Gastrocnemius medialis (tissue), 4 donors: Measurements from ENCODE around the gene THADA. TPM values are rescaled to one million over a fixed set of nuclear protein-coding genes. Genes with fewer than 3 reads are reported as not detected.

ENCODE experiments used
- ATAC-seq, 2 donors: fragments of 150-250 bp; one replicate each; pipeline ENCODE4 v1.9.1; 2016
- DNase-seq, 2 donors: peaks; one replicate each; pipeline ENCODE4 v3.0.0-alpha.2; 2019
- H3K27ac ChIP-seq, 4 donors: fragments of 200-600 bp; sonication (generic); 1 replicate in 1 of 4; 2 replicates in 3 of 4; pipeline ENCODE4 v1.5.1; 2016 to 2018; ENCODE audit warnings: mild to moderate bottlenecking in 2 of 4, moderate library complexity in 1 of 4
- H3K27me3 ChIP-seq, 3 donors: fragments of 200-600 bp; sonication (generic) in 2 of 3; 1 replicate in 1 of 3; 2 replicates in 2 of 3; pipeline versions ENCODE4 v1.5.1 to v1.6.0; 2016 to 2019; ENCODE audit warnings: mild to moderate bottlenecking in 1 of 3, moderate library complexity in 1 of 3
- H3K36me3 ChIP-seq, 2 donors: fragments of 200-600 bp; sonication (generic) in 1 of 2; one replicate each; pipeline ENCODE4 v1.5.1; 2017 to 2018
- H3K4me1 ChIP-seq, 2 donors: fragments of 200-600 bp; sonication (generic) in 1 of 2; one replicate each; pipeline ENCODE4 v1.5.1; 2016 to 2017; ENCODE audit warnings: mild to moderate bottlenecking in 2 of 2
- H3K4me3 ChIP-seq, 4 donors: fragments of 200-600 bp; sonication (generic) in 3 of 4; 1 replicate in 1 of 4; 2 replicates in 3 of 4; pipeline ENCODE4 v1.5.1; 2016 to 2019; ENCODE audit warnings: mild to moderate bottlenecking in 2 of 4
- H3K9me3 ChIP-seq, 3 donors: fragments of 200-600 bp; sonication (generic) in 2 of 3; 1 replicate in 1 of 3; 2 replicates in 2 of 3; pipeline ENCODE4 v1.5.1; 2016 to 2019
- POLR2A ChIP-seq, 2 donors: fragments of 450-650 bp; IDR thresholded peaks; one replicate each; pipeline ENCODE4 v1.6.1; 2017; ENCODE audit warnings: antibody characterized with exemption in 2 of 2, mild to moderate bottlenecking in 2 of 2, moderate library complexity in 2 of 2
- in situ Hi-C, 4 donors: fragments of 200-750 bp; cut with MboI; loops; one replicate each; pipeline versions ENCODE4 v1.15.0 to v1.8.0; 2017; ENCODE audit warnings: low sequenced_read_pairs in 4 of 4
- intact Hi-C: fragments of 100-400 bp; cut with DNase I; formaldehyde crosslinking; loops from one replicate; pipeline ENCODE4 v1.15.1; 2023; ENCODE audit warnings: low total_unique reads
- total RNA-seq, 4 donors: library from RNA; depleted of rRNA; stranded (reverse); fragments of >200 nt; gene quantifications; one replicate each; pipeline versions ENCODE4 v1.1.0 to v1.2.3, GENCODE V29; 2016
- TF ChIP-seq, protein P1 (sequence below), 5 experiments: fragments of 450-650 bp in 3 of 5; fragments of 200-600 bp in 2 of 5; sonication (generic) in 2 of 5; IDR thresholded peaks in 4 of 5; conservative IDR thresholded peaks in 1 of 5; 1 replicate in 4 of 5; 2 replicates in 1 of 5; pipeline ENCODE4 v1.5.1; 2016 to 2019; ENCODE audit warnings: antibody characterized with exemption in 5 of 5, mild to moderate bottlenecking in 3 of 5, moderate library complexity in 3 of 5

Gene THADA
- total RNA-seq, 4 donors from 2014 or later, result 13.6 to 19.0 (median 16.2) TPM

DNA sequence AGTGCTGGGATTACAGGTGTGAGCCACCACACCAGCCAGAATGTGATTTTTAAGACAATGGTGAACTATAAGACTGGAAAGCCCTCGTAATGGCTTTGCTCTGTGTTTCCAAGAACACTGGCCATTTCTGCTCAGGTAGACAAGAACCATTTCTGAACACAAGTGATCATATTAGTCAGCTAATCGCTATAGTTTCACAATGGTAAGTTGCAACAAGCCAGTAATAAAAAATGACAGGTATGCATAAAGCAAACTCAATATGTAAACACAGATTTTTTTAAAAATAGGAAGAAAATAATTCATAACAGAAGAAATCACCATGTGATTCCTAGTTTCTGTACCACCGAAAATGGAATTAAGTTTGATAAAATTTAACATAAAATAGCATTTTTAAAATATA, 166.5 kb downstream of the THADA start:
- in situ Hi-C loops, result no loop called here
- Histone ChIP-seq H3K4me1 (peaks cover 0 to 15% of the 10 kb centered on the region in 2 donors), H3K9me3 (no peaks in the 10 kb centered on the region), H3K4me3 (no peak overlapping the region), H3K27me3 (no peaks in the 10 kb centered on the region), H3K36me3 (peaks cover 0 to 4% of the 10 kb centered on the region in 2 donors), H3K27ac (no peak overlapping the region)
- DNase-seq (no peak), ATAC-seq (no peak)
- intact Hi-C loops, result no loop called here
- TF ChIP-seq POLR2A (IDR thresholded peaks at IDR 0.05), result no peak
- TF ChIP-seq, protein P1, sequence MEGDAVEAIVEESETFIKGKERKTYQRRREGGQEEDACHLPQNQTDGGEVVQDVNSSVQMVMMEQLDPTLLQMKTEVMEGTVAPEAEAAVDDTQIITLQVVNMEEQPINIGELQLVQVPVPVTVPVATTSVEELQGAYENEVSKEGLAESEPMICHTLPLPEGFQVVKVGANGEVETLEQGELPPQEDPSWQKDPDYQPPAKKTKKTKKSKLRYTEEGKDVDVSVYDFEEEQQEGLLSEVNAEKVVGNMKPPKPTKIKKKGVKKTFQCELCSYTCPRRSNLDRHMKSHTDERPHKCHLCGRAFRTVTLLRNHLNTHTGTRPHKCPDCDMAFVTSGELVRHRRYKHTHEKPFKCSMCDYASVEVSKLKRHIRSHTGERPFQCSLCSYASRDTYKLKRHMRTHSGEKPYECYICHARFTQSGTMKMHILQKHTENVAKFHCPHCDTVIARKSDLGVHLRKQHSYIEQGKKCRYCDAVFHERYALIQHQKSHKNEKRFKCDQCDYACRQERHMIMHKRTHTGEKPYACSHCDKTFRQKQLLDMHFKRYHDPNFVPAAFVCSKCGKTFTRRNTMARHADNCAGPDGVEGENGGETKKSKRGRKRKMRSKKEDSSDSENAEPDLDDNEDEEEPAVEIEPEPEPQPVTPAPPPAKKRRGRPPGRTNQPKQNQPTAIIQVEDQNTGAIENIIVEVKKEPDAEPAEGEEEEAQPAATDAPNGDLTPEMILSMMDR (IDR thresholded peaks at IDR 0.05 in 4 of 5, conservative IDR thresholded peaks at IDR 0.05 in 1 of 5), result no peak

DNA sequence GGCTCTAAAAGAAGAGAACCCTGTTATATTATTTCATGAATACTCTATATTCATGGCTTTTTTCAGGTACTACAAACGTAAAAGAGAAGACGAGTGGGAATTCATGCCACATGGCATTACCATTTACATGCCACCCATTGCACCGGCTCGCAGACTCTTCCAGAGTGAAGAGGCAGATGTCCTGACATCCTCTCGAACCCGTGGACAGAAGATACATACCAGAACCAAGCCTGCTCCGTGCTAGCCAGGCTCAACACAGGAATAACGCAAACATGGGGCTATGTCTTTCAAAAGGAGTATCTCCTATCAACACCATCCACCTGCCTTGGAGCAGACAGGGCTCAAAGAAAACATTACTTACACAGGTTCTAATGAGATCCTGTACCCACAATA, 168.8 kb downstream of the THADA start:
- DNase-seq (no peak), ATAC-seq (no peak)
- intact Hi-C loops (no loop called here), in situ Hi-C loops (no loop called here)
- no peak overlapping the region for H3K4me3 ChIP-seq
- no peaks in the 10 kb centered on the region for H3K9me3 ChIP-seq
- peak overlapping the region in 2 of 4 donors; percentile 15 to 35 for H3K27ac ChIP-seq
- TF ChIP-seq POLR2A (IDR thresholded peaks at IDR 0.05), result no peak
- TF ChIP-seq, protein P1 (IDR thresholded peaks at IDR 0.05 in 4 of 5, conservative IDR thresholded peaks at IDR 0.05 in 1 of 5), result no peak
- H3K27me3 ChIP-seq, result no peaks in the 10 kb centered on the region
- H3K36me3 ChIP-seq, result peaks cover 0 to 4% of the 10 kb centered on the region in 2 donors
- H3K4me1 ChIP-seq, result peaks cover 0 to 15% of the 10 kb centered on the region in 2 donors

DNA sequence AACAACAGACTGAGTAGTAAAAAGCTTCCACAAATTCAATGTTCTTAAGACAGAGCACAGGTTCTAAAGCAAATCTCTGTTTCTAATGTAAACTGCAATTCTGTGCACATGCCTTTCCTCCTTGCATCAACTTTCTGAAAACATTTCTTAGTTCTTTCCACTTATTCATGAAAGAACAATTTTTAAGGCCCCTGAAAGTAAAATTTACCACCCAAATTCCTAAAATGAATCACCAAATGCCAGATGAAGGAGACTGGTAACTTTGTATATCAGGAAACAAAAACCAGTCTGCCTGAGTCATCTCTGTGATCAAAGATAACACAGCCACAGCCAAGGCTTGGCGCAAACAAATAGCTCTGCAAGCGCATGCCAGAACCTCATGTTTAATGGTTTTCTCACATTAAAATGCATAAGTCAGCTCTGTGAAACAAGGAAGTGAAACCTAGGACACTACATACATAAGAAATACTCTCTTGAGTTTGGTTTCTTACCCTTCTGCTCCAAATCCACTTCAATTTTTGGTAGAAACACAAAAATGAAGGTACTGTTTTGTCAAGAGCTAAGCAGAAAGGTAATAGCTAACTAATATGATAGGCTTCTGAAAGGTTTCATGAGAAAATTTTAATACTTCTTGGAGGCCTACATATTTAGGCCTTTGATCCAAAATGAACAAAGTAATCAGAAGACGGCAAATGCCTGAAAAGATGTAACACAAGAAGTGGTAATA, 169.4 kb downstream of the THADA start:
- intact Hi-C loops, result no loop called here
- DNase-seq, result peak; percentile 15 to 29
- peak overlapping the region in 3 of 4 donors; percentile 15 to 35 (median 26) for H3K27ac ChIP-seq

DNA sequence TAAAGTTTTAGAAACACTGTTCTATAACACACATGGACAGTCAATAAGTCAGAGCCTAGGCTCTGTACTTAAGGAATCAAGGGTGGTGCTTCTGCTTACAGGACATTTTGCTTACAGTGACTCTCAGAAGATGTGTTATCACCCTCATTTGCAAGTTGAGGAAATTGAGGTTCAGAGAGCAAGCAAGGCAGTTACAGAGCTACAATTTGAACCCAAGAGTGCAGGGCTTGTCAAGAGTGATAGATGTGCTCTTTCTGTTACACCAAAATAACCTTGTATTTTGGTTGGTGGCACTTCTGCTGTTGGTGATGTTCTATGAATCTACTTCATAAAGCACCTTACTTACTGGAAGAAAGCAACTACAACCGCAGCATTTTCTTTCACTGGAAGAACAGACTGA, 170.2 kb downstream of the THADA start:
- no peak overlapping the region for H3K4me3 ChIP-seq
- ATAC-seq (no peak), DNase-seq (no peak)
- H3K27ac ChIP-seq, result no peak overlapping the region
- peaks cover 0 to 4% of the 10 kb centered on the region in 2 donors for H3K36me3 ChIP-seq
- H3K4me1 ChIP-seq, result peaks cover 0 to 15% of the 10 kb centered on the region in 2 donors
- intact Hi-C loops, result no loop called here
- TF ChIP-seq, protein P1 (IDR thresholded peaks at IDR 0.05 in 4 of 5, conservative IDR thresholded peaks at IDR 0.05 in 1 of 5), result no peak
- no peak for TF ChIP-seq POLR2A (IDR thresholded peaks at IDR 0.05)
- no peaks in the 10 kb centered on the region for H3K27me3 ChIP-seq
- no peaks in the 10 kb centered on the region for H3K9me3 ChIP-seq
- in situ Hi-C loops, result no loop called here

More for the DNA sequence above, 169.4 kb downstream of the THADA start:
- no peaks in the 10 kb centered on the region for H3K9me3 ChIP-seq
- H3K4me3 ChIP-seq, result no peak overlapping the region
- peaks cover 0 to 15% of the 10 kb centered on the region in 2 donors for H3K4me1 ChIP-seq
- peak; percentile 64 for ATAC-seq
- no peak for TF ChIP-seq POLR2A (IDR thresholded peaks at IDR 0.05)
- TF ChIP-seq, protein P1 (IDR thresholded peaks at IDR 0.05 in 4 of 5, conservative IDR thresholded peaks at IDR 0.05 in 1 of 5), result no peak
- in situ Hi-C loops, result no loop called here
- H3K36me3 ChIP-seq, result peaks cover 0 to 4% of the 10 kb centered on the region in 2 donors
- H3K27me3 ChIP-seq, result no peaks in the 10 kb centered on the region
